Measurements from ENCODE around the gene KCTD7. TPM values are rescaled to one million over a fixed set of nuclear protein-coding genes. Genes with fewer than 3 reads are reported as not detected.

The KCTD7 gene
- total RNA-seq, 2 donors from 2014 or later = 8.6 to 10.0 TPM

DNA sequence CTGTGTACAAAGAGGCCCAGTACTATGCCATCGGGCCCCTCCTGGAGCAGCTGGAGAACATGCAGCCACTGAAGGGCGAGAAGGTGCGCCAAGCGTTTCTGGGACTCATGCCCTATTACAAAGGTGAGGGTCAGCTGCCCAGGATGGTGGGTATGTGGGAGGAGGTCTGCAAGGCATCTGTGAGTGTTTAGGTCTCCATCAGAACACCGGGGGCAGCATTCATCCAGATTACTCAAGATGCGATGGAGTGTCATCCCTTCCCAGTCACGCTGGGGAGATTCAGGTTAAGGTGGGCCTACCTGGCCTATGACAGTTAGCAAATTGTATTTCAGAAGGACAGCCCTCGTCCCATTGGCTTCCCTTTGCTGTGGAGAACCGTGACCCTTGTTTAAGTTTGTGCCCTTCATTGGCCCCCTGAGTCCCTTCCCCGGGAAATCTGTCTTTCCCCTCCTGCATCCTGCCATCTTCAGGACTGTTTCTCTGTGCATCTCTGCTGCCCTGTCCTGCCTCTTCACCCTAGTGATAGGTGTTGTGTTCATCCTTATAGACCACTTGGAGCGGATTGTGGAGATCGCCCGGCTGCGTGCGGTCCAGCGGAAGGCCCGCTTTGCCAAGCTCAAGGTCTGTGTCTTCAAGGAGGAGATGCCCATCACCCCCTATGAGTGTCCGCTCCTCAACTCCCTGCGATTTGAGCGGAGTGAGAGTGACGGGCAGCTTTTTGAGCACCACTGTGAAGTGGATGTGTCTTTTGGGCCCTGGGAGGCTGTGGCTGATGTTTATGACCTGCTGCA, 9.8 kb downstream of the KCTD7 start:
- H3K4me3 ChIP-seq = no peak overlapping the region
- no peak for DNase-seq (ENCODE audit: low spot score)
- no peaks in the 10 kb centered on the region for H3K27me3 ChIP-seq
- H3K36me3 ChIP-seq = peaks cover 65% of the 10 kb centered on the region
- H3K9me3 ChIP-seq = no peaks in the 10 kb centered on the region
- TF ChIP-seq, protein P1, sequence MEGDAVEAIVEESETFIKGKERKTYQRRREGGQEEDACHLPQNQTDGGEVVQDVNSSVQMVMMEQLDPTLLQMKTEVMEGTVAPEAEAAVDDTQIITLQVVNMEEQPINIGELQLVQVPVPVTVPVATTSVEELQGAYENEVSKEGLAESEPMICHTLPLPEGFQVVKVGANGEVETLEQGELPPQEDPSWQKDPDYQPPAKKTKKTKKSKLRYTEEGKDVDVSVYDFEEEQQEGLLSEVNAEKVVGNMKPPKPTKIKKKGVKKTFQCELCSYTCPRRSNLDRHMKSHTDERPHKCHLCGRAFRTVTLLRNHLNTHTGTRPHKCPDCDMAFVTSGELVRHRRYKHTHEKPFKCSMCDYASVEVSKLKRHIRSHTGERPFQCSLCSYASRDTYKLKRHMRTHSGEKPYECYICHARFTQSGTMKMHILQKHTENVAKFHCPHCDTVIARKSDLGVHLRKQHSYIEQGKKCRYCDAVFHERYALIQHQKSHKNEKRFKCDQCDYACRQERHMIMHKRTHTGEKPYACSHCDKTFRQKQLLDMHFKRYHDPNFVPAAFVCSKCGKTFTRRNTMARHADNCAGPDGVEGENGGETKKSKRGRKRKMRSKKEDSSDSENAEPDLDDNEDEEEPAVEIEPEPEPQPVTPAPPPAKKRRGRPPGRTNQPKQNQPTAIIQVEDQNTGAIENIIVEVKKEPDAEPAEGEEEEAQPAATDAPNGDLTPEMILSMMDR (IDR thresholded peaks at IDR 0.05) = no peak
- H3K4me1 ChIP-seq = no peaks in the 10 kb centered on the region
- H3K27ac ChIP-seq = no peak overlapping the region

DNA sequence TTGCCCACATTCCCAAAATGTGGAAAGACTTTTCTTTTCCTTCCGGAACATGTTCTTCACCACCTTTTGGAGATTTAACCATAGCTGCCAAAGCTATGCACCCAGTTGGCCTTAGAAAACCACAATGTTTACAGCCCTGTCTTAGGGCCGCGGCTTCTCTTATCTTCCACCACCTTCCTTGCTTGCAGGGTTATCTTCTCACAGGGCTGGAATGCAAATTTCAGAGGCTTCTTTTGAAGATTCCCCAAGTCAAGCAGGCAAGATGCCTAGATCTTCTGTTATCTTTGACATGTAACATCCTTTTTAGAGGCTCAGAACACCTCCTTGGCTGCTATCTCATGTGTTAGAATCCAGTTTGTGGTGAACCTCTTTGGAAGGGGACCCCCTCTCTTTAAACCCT, 11.1 kb downstream of the KCTD7 start:
- TF ChIP-seq, protein P1 (IDR thresholded peaks at IDR 0.05) = no peak
- H3K4me3 ChIP-seq = no peak overlapping the region
- H3K27ac ChIP-seq = no peak overlapping the region
- H3K36me3 ChIP-seq = peaks cover 68% of the 10 kb centered on the region
- no peaks in the 10 kb centered on the region for H3K9me3 ChIP-seq
- H3K4me1 ChIP-seq = no peaks in the 10 kb centered on the region
- H3K27me3 ChIP-seq = no peaks in the 10 kb centered on the region
- no peak for DNase-seq (ENCODE audit: low spot score)

DNA sequence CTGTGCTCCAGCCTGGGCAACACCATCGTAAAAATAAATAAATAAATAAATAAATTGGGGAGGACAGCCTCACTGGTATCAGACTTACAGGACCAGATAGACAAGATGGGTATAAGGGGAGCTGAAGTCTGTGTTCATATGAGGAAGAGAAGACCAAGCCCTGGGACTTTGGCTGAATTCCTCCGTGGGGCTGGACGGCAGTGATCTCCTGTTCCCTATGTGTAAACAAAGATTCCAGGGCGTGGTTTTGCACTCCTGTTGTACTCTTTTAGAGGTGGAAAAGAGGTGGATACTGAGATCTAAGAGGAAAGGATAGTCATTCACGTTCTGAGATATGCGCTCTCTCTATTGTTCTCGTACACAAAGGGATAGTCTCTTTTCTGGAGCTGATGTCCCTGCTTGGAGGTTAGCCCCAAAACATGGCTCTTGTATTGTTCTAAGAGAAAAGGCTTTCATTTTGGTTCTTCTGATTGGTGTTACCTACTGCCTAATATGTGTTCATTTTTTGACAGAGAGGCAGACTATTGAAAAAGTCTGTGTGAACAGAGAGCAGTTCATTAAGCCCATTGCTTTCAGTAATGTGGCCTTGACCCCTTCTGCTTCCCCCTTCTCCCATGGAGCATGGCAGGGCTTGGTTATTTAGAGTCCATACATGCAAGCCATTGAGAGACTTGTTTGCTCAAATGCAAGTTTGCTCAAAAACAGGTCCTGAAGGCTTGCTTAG, 12.3 kb downstream of the KCTD7 start:
- no peak for DNase-seq (ENCODE audit: low spot score)
- Histone ChIP-seq H3K9me3 (no peaks in the 10 kb centered on the region), H3K27me3 (no peaks in the 10 kb centered on the region), H3K27ac (peak overlapping the region in 1 of 2 donors; percentile 50), H3K36me3 (peaks cover 73% of the 10 kb centered on the region), H3K4me1 (no peaks in the 10 kb centered on the region), H3K4me3 (no peak overlapping the region)
- TF ChIP-seq, protein P1 (IDR thresholded peaks at IDR 0.05) = no peak

DNA sequence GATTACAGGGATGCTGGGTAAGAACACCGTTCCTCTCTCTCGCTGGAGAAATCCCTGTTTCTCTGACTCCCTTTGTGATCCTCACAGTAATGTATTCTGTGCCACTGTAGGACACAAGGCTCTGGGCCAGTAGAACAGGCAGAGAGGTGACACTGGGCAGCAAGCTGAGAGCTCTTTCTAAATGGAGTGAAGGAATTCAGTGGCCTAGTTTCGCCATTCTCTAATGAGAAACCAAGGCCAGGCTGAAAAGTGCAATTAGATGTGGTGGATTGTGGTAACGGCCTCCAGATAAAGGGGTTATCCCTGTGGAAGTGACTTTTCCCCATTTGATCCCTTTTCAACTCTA, 12.8 kb downstream of the KCTD7 start:
- TF ChIP-seq, protein P1 (IDR thresholded peaks at IDR 0.05) = no peak
- Histone ChIP-seq H3K36me3 (peaks cover 73% of the 10 kb centered on the region), H3K4me3 (no peak overlapping the region), H3K27me3 (no peaks in the 10 kb centered on the region), H3K4me1 (no peaks in the 10 kb centered on the region), H3K27ac (peak overlapping the region in 1 of 2 donors; percentile 50), H3K9me3 (no peaks in the 10 kb centered on the region)
- no peak for DNase-seq (ENCODE audit: low spot score)

DNA sequence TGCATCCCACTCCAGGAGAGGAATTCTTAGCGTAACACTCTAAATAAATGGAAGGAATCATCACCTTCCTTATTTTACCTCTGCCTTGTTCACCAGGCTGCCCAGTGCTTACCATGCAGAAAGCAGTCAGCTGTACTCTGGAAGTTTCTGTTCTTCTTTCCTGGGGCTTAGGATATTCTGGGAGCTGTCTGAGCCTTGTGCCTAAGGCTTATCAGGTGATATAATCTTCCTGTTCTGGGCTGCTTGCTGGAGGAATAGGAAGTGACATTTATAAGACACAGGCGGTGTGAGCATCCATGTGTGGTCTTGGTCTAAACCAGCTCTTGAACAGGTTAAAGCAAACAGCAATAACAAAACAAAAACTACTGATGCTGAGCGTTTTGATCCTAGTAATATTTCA, 13.5 kb downstream of the KCTD7 start:
- Histone ChIP-seq H3K27me3 (no peaks in the 10 kb centered on the region), H3K9me3 (no peaks in the 10 kb centered on the region), H3K36me3 (peaks cover 73% of the 10 kb centered on the region), H3K4me3 (no peak overlapping the region), H3K4me1 (no peaks in the 10 kb centered on the region), H3K27ac (no peak overlapping the region)
- no peak for DNase-seq (ENCODE audit: low spot score)
- TF ChIP-seq, protein P1 (IDR thresholded peaks at IDR 0.05) = no peak
